ENCODE measurements around the gene UHRF2. TPM values are rescaled to one million over a fixed set of nuclear protein-coding genes. Genes with fewer than 3 reads are reported as not detected.

The UHRF2 gene
- total and polyA plus RNA-seq, 2 donors (not counting 3 experiments of a cell fraction or from before 2014, with no cell fraction given), result 63.5 to 101 TPM

DNA sequence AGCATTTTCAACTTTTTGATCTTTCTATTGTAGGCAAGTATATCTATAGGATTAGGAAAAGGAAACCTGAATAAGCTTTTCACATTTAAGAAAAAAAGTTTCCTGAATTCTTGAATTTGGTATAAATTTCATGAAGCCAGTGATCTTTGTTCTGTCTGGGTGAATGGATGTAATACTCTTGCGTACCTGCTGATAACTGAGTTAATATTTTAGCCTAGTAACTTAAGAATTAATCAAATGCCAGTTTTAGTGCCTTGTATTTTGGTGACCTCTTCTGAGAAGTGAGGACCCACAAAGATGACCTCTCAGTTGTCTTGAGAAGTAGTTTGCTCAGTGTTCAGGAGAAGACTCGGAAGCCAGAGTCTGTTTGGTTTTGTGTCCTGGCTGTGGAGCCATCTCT is 77.9 kb downstream of the UHRF2 start:
- no peaks in the 10 kb centered on the region for H3K27me3 ChIP-seq (ENCODE audit: control insufficient read depth in 2 of 2, insufficient read depth in 2 of 2, low read length in 2 of 2)
- H4K20me1 ChIP-seq (replicated peaks; ENCODE audit: control insufficient read depth, extremely low read depth, insufficient read depth, low read length), result no peaks in the 10 kb centered on the region
- no peak overlapping the region for H2AFZ ChIP-seq (ENCODE audit: low read depth, low read length)
- H3K4me3 ChIP-seq (replicated peaks in 1 of 3; ENCODE audit: insufficient read depth in 1 of 3, low read depth in 1 of 3, low read length in 3 of 3), result no peak overlapping the region
- H3K4me1 ChIP-seq (ENCODE audit: control insufficient read depth, extremely low read depth, insufficient read depth, low read length), result no peaks in the 10 kb centered on the region
- H3K4me2 ChIP-seq (ENCODE audit: insufficient read depth, low read length), result no peak overlapping the region
- POLR2A ChIA-PET, result no interaction called here
- H3K9me3 ChIP-seq (replicated peaks; ENCODE audit: control insufficient read depth, insufficient read depth, low read length), result no peaks in the 10 kb centered on the region
- H3K79me2 ChIP-seq (ENCODE audit: control insufficient read depth, insufficient read depth, low read length), result peaks cover 74% of the 10 kb centered on the region
- H3K9ac ChIP-seq (replicated peaks; ENCODE audit: extremely low read depth, insufficient read depth, low read length), result no peak overlapping the region
- BruUV-seq (replicated peaks), result no TSS peak
- H3K36me3 ChIP-seq (ENCODE audit: control insufficient read depth in 2 of 2, extremely low read depth in 1 of 2, insufficient read depth in 2 of 2, low read length in 2 of 2), result peaks cover 2 to 18% of the 10 kb centered on the region in 2 experiments
- dilution Hi-C loops (cut with MboI; ENCODE audit: extremely low pct_ligation_motif_present, low sequenced_read_pairs) (no loop called here), intact Hi-C loops (cut with micrococcal nuclease) (loop anchor here (10.0 kb wide), 1 partner anchor 136 kb away; no protein-coding TSS in a partner anchor)
- CTCF ChIA-PET, result interaction anchor here (1.5 to 7.1 kb wide), 3 partner anchors 10 to 136 kb away, joined by 4 to 48 read pairs (median 4); no protein-coding TSS in a partner anchor
- TF ChIP-seq, protein P1, sequence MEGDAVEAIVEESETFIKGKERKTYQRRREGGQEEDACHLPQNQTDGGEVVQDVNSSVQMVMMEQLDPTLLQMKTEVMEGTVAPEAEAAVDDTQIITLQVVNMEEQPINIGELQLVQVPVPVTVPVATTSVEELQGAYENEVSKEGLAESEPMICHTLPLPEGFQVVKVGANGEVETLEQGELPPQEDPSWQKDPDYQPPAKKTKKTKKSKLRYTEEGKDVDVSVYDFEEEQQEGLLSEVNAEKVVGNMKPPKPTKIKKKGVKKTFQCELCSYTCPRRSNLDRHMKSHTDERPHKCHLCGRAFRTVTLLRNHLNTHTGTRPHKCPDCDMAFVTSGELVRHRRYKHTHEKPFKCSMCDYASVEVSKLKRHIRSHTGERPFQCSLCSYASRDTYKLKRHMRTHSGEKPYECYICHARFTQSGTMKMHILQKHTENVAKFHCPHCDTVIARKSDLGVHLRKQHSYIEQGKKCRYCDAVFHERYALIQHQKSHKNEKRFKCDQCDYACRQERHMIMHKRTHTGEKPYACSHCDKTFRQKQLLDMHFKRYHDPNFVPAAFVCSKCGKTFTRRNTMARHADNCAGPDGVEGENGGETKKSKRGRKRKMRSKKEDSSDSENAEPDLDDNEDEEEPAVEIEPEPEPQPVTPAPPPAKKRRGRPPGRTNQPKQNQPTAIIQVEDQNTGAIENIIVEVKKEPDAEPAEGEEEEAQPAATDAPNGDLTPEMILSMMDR (IDR thresholded peaks at IDR 0.05; ENCODE audit: extremely low read depth in 1 of 2, insufficient read depth in 1 of 2, low read depth in 1 of 2, low read length in 2 of 2), result no peak
- no peak for TF ChIP-seq GATA2 (IDR thresholded peaks at IDR 0.05; ENCODE audit: insufficient read depth, insufficient read length, low read depth, low read length)
- TF ChIP-seq, protein P2, sequence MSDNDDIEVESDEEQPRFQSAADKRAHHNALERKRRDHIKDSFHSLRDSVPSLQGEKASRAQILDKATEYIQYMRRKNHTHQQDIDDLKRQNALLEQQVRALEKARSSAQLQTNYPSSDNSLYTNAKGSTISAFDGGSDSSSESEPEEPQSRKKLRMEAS (IDR thresholded peaks at IDR 0.05; ENCODE audit: insufficient read depth, insufficient read length), result no peak
- TF ChIP-seq MYC (IDR thresholded peaks at IDR 0.05; ENCODE audit: low read depth, low read length), result no peak
- TF ChIP-seq POLR2A (IDR thresholded peaks at IDR 0.05; ENCODE audit: low read depth, low read length), result no peak
- H3K27ac ChIP-seq (ENCODE audit: insufficient read depth, low read depth, low read length), result no peak overlapping the region
- no peak for FAIRE-seq
- no peaks in the 10 kb centered on the region for H3K9me1 ChIP-seq (replicated peaks; ENCODE audit: control insufficient read depth, extremely low read depth, insufficient read depth, low read length)
- no peak for DNase-seq (ENCODE audit: low read depth, low spot score)

DNA sequence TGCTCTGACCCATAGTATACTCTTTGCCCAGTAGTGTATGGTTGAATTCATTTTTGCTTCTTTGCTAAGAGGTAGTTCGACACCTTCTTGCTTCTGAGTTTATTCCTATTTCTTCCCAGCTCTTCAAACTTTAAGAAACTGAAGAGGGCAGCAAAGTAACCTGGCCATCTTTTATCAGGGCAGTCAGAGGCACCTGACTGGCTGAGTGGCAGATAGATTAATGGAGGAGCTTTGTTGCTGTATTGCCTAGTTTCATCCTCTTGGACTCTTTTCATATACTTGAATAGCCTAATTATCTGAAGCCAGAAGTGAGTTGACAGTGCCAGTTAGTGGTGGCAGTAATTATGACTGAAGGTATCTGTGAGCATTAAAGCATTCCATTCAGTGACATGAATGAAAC is 82.5 kb downstream of the UHRF2 start:
- H3K4me1 ChIP-seq (ENCODE audit: control insufficient read depth, extremely low read depth, insufficient read depth, low read length), result no peaks in the 10 kb centered on the region
- no peaks in the 10 kb centered on the region for H4K20me1 ChIP-seq (replicated peaks; ENCODE audit: control insufficient read depth, extremely low read depth, insufficient read depth, low read length)
- no peak for TF ChIP-seq JUN (IDR thresholded peaks at IDR 0.05; ENCODE audit: borderline replicate concordance, insufficient read depth, insufficient read length, low read depth)
- TF ChIP-seq, protein P2 (IDR thresholded peaks at IDR 0.05; ENCODE audit: insufficient read depth, insufficient read length), result no peak
- TF ChIP-seq POLR2AphosphoS5 (IDR thresholded peaks at IDR 0.05; ENCODE audit: insufficient read depth, low read depth, low read length), result no peak
- no peak for TF ChIP-seq POLR2A (IDR thresholded peaks at IDR 0.05; ENCODE audit: low read depth, low read length)
- no peak for TF ChIP-seq MYC (IDR thresholded peaks at IDR 0.05; ENCODE audit: low read depth, low read length)
- no peak for TF ChIP-seq FOS (IDR thresholded peaks at IDR 0.05; ENCODE audit: borderline replicate concordance, insufficient read depth, low read length)
- no peak for TF ChIP-seq GATA2 (IDR thresholded peaks at IDR 0.05; ENCODE audit: insufficient read depth, insufficient read length, low read depth, low read length)
- TF ChIP-seq, protein P1 (IDR thresholded peaks at IDR 0.05; ENCODE audit: extremely low read depth in 1 of 2, insufficient read depth in 1 of 2, low read depth in 1 of 2, low read length in 2 of 2), result no peak
- no peak for TF ChIP-seq EZH2 (IDR thresholded peaks at IDR 0.05; ENCODE audit: borderline replicate concordance, low read depth, low read length, severe bottlenecking)
- DNase-seq (ENCODE audit: low read depth, low spot score) (peak; percentile 28), FAIRE-seq (no peak)
- H3K27ac ChIP-seq (ENCODE audit: insufficient read depth, low read depth, low read length), result no peak overlapping the region
- CTCF ChIA-PET, result interaction anchor here (0.7 to 7.1 kb wide), 9 partner anchors 8 to 140 kb away, joined by 3 to 48 read pairs (median 4); no protein-coding TSS in a partner anchor
- POLR2A ChIA-PET, result no interaction called here
- no peak overlapping the region for H3K4me2 ChIP-seq (ENCODE audit: insufficient read depth, low read length)
- no peak overlapping the region for H3K9ac ChIP-seq (replicated peaks; ENCODE audit: extremely low read depth, insufficient read depth, low read length)
- no peaks in the 10 kb centered on the region for H3K27me3 ChIP-seq (ENCODE audit: control insufficient read depth in 2 of 2, insufficient read depth in 2 of 2, low read length in 2 of 2)
- BruUV-seq (replicated peaks), result no TSS peak
- H3K36me3 ChIP-seq (ENCODE audit: control insufficient read depth in 2 of 2, extremely low read depth in 1 of 2, insufficient read depth in 2 of 2, low read length in 2 of 2), result peaks cover 13 to 23% of the 10 kb centered on the region in 2 experiments
- no peaks in the 10 kb centered on the region for H3K9me1 ChIP-seq (replicated peaks; ENCODE audit: control insufficient read depth, extremely low read depth, insufficient read depth, low read length)
- no peak overlapping the region for H2AFZ ChIP-seq (ENCODE audit: low read depth, low read length)
- dilution Hi-C loops (cut with MboI; ENCODE audit: extremely low pct_ligation_motif_present, low sequenced_read_pairs), result no loop called here
- no peak overlapping the region for H3K4me3 ChIP-seq (replicated peaks in 1 of 3; ENCODE audit: insufficient read depth in 1 of 3, low read depth in 1 of 3, low read length in 3 of 3)
- H3K79me2 ChIP-seq (ENCODE audit: control insufficient read depth, insufficient read depth, low read length), result peaks cover 48% of the 10 kb centered on the region
- intact Hi-C loops (cut with micrococcal nuclease), result loop anchor here (10.0 kb wide), 1 partner anchor 141 kb away; no protein-coding TSS in a partner anchor
- H3K9me3 ChIP-seq (replicated peaks; ENCODE audit: control insufficient read depth, insufficient read depth, low read length), result no peaks in the 10 kb centered on the region
